Measurements from ENCODE around the gene LUC7L2. TPM values are rescaled to one million over a fixed set of nuclear protein-coding genes. Genes with fewer than 3 reads are reported as not detected.
"Not testable (repeated sequence)": the region's sequence is repeated elsewhere in the genome, so short reads cannot be mapped to it uniquely, and the experiment has no call there.

Gene LUC7L2
- total RNA-seq, 6 donors from 2014 or later: 57.0 to 133 (median 91.8) TPM

GRCh38 chr7:139416405-139416804 is 56.7 kb downstream of the LUC7L2 start:
- no peak for ATAC-seq (ENCODE audit: low FRiP score in 2 of 2)
- Histone ChIP-seq H3K27me3 (no peaks in the 10 kb centered on the region), H3K4me1 (no peaks in the 10 kb centered on the region), H3K27ac (no peak overlapping the region), H3K36me3 (peaks cover 32 to 96% (median 59%) of the 10 kb centered on the region in 4 donors), H3K9me3 (no peaks in the 10 kb centered on the region), H3K4me3 (no peak overlapping the region)
- 96 to 97% methylated on average over 3 of the region's 3 CpGs for WGBS, 2 donors
- DNase-seq: no peak
- TF ChIP-seq POLR2A (IDR thresholded peaks at IDR 0.05) (no peak), CTCF (IDR thresholded peaks at IDR 0.05) (no peak), EP300 (IDR thresholded peaks at IDR 0.05) (no peak), POLR2AphosphoS5 (IDR thresholded peaks at IDR 0.05) (no peak)

- H3K9me3 ChIP-seq: no peaks in the 10 kb centered on the region
- no peak for TF ChIP-seq POLR2A (IDR thresholded peaks at IDR 0.05)
- H3K36me3 ChIP-seq: peaks cover 32 to 96% (median 53%) of the 10 kb centered on the region in 4 donors
- H3K27me3 ChIP-seq: no peaks in the 10 kb centered on the region
- no peak overlapping the region for H3K4me3 ChIP-seq
- no peak for ATAC-seq (ENCODE audit: low FRiP score in 2 of 2)
- H3K4me1 ChIP-seq: no peaks in the 10 kb centered on the region
- WGBS, 2 donors: 96 to 97% methylated on average over 15 of the region's 15 CpGs
- no peak for DNase-seq
- H3K27ac ChIP-seq: no peak overlapping the region
Measured at GRCh38 chr7:139417478-139417877, 57.8 kb downstream of the LUC7L2 start.

- ATAC-seq (ENCODE audit: low FRiP score in 2 of 2): no peak
- Histone ChIP-seq H3K4me1 (no peaks in the 10 kb centered on the region), H3K36me3 (peaks cover 25 to 80% (median 41%) of the 10 kb centered on the region in 4 donors), H3K27me3 (no peaks in the 10 kb centered on the region), H3K4me3 (no peak overlapping the region), H3K9me3 (no peaks in the 10 kb centered on the region), H3K27ac (no peak overlapping the region)
- WGBS, 2 donors: 45 to 49% methylated on average over 1 of the region's 1 CpG
- TF ChIP-seq POLR2AphosphoS5 (IDR thresholded peaks at IDR 0.05): no peak
- no peak for DNase-seq
Measured at GRCh38 chr7:139421123-139421522, 61.4 kb downstream of the LUC7L2 start.

GRCh38 chr7:139422126-139422525 is 62.4 kb downstream of the LUC7L2 start:
- no peaks in the 10 kb centered on the region for H3K27me3 ChIP-seq
- no peak for ATAC-seq (ENCODE audit: low FRiP score in 2 of 2)
- no peaks in the 10 kb centered on the region for H3K4me1 ChIP-seq
- no peak for DNase-seq
- H3K4me3 ChIP-seq: no peak overlapping the region
- TF ChIP-seq POLR2AphosphoS5 (IDR thresholded peaks at IDR 0.05) (no peak), CTCF (IDR thresholded peaks at IDR 0.05) (no peak), EP300 (IDR thresholded peaks at IDR 0.05) (no peak), POLR2A (IDR thresholded peaks at IDR 0.05) (no peak)
- H3K27ac ChIP-seq: no peak overlapping the region
- no peaks in the 10 kb centered on the region for H3K9me3 ChIP-seq
- 79 to 84% methylated on average over 7 of the region's 7 CpGs for WGBS, 2 donors
- peaks cover 18 to 70% (median 31%) of the 10 kb centered on the region in 4 donors for H3K36me3 ChIP-seq

GRCh38 chr7:139423091-139423490 is 63.4 kb downstream of the LUC7L2 start:
- H3K27me3 ChIP-seq: no peaks in the 10 kb centered on the region
- DNase-seq (no peak), ATAC-seq (ENCODE audit: low FRiP score in 2 of 2) (no peak)
- no peak overlapping the region for H3K27ac ChIP-seq
- 74 to 84% methylated on average over 4 of the region's 4 CpGs for WGBS, 2 donors
- H3K36me3 ChIP-seq: peaks cover 10 to 61% (median 24%) of the 10 kb centered on the region in 4 donors
- H3K4me1 ChIP-seq: no peaks in the 10 kb centered on the region
- H3K9me3 ChIP-seq: no peaks in the 10 kb centered on the region
- H3K4me3 ChIP-seq: no peak overlapping the region
- TF ChIP-seq EP300 (IDR thresholded peaks at IDR 0.05) (no peak), CTCF (IDR thresholded peaks at IDR 0.05) (no peak), POLR2A (IDR thresholded peaks at IDR 0.05) (no peak), POLR2AphosphoS5 (IDR thresholded peaks at IDR 0.05) (no peak)

GRCh38 chr7:139424004-139424403 is 64.3 kb downstream of the LUC7L2 start:
- no peaks in the 10 kb centered on the region for H3K27me3 ChIP-seq
- H3K4me1 ChIP-seq: no peaks in the 10 kb centered on the region
- no peak overlapping the region for H3K4me3 ChIP-seq
- 77 to 86% methylated on average over 4 of the region's 4 CpGs for WGBS, 2 donors
- DNase-seq (no peak), ATAC-seq (ENCODE audit: low FRiP score in 2 of 2) (no peak)
- TF ChIP-seq EP300 (IDR thresholded peaks at IDR 0.05) (no peak), POLR2AphosphoS5 (IDR thresholded peaks at IDR 0.05) (no peak), POLR2A (IDR thresholded peaks at IDR 0.05) (no peak)
- peaks cover 10 to 54% (median 17%) of the 10 kb centered on the region in 4 donors for H3K36me3 ChIP-seq
- H3K27ac ChIP-seq: no peak overlapping the region
- no peaks in the 10 kb centered on the region for H3K9me3 ChIP-seq

GRCh38 chr7:139425701-139426100 is 66.0 kb downstream of the LUC7L2 start:
- H3K36me3 ChIP-seq: peaks cover under 1 to 38% (median 10%) of the 10 kb centered on the region in 4 donors
- H3K4me1 ChIP-seq; DNase-seq; H3K9me3 ChIP-seq; ATAC-seq (ENCODE audit: low FRiP score in 2 of 2); H3K27ac ChIP-seq; H3K27me3 ChIP-seq; H3K4me3 ChIP-seq: not testable (repeated sequence)
- WGBS, 2 donors: 92% methylated on average over 10 of the region's 10 CpGs
